Central memory CD4-positive, alpha-beta T cell (primary cell): ENCODE data around the gene P4HB.

ENCODE experiments used
- DNase-seq: peaks from one replicate; pipeline ENCODE4 v3.0.0; 2022

The P4HB gene

DNA sequence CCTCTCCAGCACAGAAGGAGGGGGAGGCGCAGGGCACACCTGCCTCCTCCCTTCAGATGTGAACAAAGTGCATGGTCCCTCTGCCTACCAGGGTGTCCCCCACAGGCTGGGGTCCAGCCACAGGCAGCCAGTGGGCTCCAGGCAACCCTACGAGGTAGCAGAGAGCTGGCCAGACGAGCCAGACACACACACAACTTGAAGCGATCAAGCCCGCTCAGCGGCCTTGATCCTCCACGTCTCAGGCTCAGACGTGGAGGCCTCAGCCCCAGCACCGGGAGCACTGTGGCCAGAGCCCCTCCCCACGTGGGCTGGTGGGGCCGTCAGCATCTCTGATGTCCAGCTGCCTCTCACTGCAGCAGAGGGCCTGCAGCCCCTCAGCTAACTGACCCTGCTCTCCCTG is 35.7 kb downstream of the P4HB start:
- no peak for DNase-seq

GRCh38 chr17:81823820-81824550 is 36.4 kb downstream of the P4HB start:
- no peak for DNase-seq

- DNase-seq = no peak
These were observed 37.1 kb downstream of the P4HB start for GRCh38 chr17:81822996-81823819.

DNA sequence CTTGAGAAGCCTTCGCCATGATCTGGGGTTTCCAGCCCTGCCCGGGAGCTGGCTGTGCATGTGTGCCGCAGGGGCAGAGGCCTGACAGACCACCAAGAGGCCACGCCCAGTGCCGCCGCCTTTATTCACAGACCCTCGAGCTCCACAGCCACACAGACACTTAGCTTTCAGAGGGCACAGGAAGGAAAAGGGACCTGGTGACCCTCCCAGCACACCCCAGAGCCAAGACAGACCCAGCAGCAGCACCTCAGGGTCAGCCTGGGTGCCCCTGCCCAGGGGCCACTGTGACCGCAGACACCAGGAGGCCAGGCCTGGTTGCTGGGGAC is 38.1 kb downstream of the P4HB start:
- DNase-seq = no peak

- no peak for DNase-seq
These were observed 38.6 kb downstream of the P4HB start for GRCh38 chr17:81821603-81822311.

- no peak for DNase-seq
These were observed 39.2 kb downstream of the P4HB start for GRCh38 chr17:81821147-81821546.

DNA sequence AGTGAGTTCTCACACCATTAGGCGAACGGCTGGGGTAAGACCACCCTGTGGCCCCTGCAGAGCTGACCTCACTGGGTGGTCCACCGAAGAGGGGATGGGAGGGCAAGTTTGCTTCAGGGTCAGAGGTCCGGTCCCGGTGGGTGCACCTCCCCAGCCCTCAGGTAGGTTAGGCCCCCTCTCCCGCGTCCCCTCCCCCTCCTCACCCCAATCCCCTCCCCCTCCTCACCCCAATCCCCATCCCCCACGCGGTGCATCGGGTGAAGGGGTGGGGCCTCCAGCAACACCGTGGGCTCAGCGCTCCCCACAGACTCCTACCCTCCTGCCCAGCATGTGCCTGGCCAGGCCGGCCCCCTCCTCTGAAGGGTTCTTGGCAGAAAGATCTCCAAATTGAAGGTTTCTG is 40.6 kb downstream of the P4HB start:
- DNase-seq = no peak

DNA sequence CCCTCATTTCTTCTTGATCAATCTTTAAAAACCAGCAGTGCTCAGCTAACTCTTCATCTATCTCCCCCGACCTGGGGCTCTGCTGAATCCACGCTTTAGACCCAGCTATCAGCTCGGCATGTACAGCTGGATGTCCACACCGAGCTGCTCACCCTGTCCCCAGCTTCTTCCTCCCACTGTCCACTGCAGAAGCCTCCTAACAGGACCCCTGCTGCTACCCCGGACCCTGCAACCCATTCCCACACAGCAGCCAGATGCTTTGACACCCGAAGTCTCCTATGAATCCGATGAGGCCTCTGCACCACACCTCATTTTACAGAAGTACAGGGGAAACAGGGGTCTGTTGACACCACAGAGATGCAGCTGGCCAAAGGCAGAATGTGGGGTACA is 42.6 kb downstream of the P4HB start:
- DNase-seq = no peak

DNA sequence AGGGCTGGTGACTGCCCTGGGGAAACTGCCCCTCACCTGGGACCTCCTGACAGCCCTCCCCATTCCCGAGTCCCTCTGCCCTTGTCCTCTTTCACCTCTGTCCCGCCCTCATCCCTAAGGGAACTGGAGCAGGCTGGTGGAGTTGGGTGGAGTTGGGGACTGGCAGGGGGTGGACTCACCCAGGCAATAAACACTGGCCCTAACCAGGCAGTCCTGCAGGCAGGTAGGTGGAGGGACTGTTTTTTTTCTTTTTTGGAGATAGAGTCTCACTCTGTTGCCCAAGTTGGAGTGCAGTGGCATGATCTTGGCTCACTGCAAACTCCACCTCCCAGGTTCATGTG is 44.7 kb downstream of the P4HB start:
- DNase-seq = no peak

GRCh38 chr17:81814748-81815645 is 45.3 kb downstream of the P4HB start:
- DNase-seq = no peak

GRCh38 chr17:81813861-81814683 is 46.3 kb downstream of the P4HB start:
- no peak for DNase-seq

- DNase-seq = no peak
These were observed 47.0 kb downstream of the P4HB start for GRCh38 chr17:81813371-81813684.

DNA sequence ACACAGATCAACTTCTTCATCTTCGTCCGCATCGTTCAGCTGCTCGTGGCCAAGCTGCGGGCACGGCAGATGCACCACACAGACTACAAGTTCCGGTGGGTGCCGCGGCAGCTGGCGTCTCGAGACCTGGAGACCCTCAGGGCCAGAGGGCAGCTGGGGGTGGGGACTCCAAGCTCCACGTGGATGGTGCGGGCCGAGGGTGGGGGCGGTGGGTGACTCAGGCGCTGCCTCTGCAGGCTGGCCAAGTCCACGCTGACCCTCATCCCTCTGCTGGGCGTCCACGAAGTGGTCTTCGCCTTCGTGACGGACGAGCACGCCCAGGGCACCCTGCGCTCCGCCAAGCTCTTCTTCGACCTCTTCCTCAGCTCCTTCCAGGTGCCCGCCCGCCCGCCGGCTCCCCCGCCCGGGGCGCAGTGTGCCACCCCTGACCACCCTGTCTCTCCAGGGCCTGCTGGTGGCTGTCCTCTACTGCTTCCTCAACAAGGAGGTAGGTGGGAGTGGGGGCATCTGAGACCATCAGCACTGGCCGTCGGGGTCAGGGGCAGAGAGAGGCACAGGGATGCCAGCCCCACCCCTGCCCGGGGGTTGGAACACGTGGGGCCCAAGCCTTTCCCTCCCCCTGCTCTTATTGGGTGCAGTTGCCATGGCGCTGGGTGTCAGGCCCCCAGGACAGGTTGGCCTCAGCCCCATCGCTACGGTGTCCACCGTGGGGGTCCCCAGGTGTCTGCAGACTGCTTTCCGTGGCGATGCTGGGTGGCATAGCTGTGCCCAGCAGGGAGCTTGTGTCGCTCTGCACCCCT is 47.6 kb downstream of the P4HB start:
- DNase-seq = no peak

- no peak for DNase-seq
These were observed 48.4 kb downstream of the P4HB start for GRCh38 chr17:81811705-81812570.

DNA sequence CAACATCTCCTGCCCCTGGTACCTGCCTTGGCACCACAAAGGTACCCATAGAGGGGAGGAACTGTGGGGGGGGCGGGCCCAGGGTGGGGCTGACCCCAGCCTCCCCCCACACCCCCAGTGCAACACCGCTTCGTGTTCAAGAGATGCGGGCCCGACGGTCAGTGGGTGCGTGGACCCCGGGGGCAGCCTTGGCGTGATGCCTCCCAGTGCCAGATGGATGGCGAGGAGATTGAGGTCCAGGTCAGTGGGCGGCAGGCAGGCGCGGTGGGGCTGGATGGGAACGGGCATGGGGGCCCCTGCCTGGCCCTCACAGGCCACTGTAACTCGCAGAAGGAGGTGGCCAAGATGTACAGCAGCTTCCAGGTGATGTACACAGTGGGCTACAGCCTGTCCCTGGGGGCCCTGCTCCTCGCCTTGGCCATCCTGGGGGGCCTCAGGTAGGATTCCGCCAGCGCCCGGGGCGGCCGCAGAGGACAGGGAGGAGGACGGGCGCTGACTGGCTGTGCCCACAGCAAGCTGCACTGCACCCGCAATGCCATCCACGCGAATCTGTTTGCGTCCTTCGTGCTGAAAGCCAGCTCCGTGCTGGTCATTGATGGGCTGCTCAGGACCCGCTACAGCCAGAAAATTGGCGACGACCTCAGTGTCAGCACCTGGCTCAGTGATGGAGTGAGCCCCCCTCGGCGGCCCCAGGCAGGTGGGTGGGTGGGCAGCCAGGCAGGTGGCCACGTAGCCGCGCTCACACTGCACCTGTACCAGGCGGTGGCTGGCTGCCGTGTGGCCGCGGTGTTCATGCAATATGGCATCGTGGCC is 49.2 kb downstream of the P4HB start:
- no peak for DNase-seq

GRCh38 chr17:81810476-81810875 is 49.9 kb downstream of the P4HB start:
- DNase-seq = no peak

DNA sequence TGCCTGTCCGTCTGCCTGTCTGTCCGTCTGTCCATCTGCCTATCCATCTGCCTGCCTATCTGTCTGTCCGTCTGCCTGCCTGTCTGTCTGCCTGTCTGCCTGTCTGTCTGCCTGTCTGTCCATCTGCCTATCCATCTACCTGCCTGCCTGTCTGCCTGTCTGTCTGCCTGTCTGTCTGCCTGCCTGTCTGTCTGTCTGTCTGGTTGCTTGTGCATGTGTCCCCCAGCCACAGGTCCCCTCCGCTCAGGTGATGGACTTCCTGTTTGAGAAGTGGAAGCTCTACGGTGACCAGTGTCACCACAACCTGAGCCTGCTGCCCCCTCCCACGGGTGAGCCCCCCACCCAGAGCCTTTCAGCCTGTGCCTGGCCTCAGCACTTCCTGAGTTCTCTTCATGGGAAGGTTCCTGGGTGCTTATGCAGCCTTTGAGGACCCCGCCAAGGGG is 50.8 kb downstream of the P4HB start:
- DNase-seq = no peak

DNA sequence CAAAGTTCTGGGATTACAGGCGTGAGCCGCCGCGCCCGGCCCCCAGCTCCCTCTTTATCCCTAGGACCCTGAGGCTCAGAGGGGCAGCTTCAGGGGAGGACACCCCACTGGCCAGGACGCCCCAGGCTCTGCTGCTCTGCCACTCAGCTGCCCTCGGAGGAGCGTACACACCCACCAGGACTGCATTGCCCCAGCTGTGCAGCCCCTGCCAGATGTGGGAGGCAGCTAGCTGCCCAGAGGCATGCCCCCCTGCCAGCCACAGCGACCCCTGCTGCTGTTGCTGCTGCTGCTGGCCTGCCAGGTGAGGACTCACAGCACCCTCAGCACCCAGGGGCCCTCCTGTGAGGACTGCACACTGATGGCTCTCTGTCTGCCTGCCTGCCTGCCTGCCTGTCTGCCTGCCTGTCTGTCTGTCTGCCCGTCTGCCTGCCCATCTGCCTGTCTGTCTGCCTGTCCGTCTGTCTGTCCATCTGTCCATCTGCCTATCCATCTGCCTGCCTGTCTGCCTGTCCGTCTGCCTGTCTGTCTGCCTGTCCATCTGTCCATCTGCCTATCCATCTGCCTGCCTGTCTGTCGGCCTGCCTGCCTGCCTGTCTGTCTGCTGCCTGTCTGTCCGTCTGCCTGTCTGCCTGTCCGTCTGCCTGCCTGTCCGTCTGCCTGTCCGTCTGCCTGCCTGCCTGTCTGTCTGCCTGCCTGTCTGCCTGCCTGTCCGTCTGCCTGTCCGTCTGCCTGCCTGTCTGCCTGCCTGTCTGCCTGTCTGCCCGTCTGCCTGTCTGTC is 51.4 kb downstream of the P4HB start:
- DNase-seq = no peak

GRCh38 chr17:81807839-81808238 is 52.5 kb downstream of the P4HB start:
- no peak for DNase-seq
